ENCODE data around the gene EHMT1.

The EHMT1 gene

DNA sequence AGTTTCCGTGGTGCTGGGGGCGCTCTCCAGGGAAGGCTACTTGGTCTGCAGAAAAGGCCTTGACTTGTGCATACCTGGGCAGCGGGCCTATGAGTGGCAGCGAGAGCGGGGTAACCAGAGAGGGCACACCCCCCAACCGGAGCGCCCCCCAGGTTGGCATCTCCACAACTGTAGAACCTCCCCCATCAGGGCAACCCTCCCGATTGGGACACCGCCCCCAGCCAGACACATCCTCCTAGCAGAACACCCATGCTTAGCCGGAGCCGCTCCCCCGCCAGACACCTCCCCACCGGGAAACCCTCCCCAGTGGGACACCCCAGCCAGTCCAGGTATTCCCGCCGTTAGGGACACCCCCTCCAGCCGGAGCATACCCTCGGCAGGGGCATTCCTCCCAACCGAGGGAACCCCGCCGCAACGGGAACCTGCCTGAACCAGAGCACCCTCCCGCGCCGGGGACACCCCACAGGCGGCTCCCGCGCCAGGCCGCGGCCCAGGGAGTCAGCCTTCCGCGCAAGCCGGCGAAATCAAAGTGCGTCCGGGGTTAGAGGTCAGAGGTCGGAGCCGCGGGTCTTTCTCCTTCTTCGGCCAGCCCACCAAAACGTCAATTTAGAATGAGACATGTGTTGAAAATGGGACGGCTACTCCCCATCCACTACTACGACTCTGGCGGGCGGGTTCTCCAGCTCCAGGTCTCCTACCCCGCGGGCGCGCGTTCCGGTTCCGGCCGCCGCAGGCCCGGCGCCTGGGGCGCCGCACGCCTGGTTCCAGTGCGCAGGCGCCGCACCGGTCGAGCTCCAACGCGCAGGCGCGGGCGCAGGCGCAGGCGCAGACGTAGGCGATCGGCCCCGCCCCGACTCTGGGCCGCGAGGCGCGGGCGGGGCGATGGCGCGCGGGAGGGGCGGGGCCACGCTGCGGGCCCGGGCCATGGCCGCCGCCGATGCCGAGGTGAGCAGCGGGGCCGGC, at the start of gene EHMT1:
Gene EHMT1, plus strand, starts transcription at position 901 of the 963 bp plus-strand sequence. Its CDS starts 24 bp downstream, at position 925.
- POLR2A ChIA-PET (ENCODE audit: low non-redundant PET): interaction anchor here (0.5 to 2.5 kb wide), 3 partner anchors 13 to 64 kb away, joined by 3 to 10 read pairs (median 4); partner anchors contain the start of gene ARRDC1
- TF ChIP-seq, protein P1, sequence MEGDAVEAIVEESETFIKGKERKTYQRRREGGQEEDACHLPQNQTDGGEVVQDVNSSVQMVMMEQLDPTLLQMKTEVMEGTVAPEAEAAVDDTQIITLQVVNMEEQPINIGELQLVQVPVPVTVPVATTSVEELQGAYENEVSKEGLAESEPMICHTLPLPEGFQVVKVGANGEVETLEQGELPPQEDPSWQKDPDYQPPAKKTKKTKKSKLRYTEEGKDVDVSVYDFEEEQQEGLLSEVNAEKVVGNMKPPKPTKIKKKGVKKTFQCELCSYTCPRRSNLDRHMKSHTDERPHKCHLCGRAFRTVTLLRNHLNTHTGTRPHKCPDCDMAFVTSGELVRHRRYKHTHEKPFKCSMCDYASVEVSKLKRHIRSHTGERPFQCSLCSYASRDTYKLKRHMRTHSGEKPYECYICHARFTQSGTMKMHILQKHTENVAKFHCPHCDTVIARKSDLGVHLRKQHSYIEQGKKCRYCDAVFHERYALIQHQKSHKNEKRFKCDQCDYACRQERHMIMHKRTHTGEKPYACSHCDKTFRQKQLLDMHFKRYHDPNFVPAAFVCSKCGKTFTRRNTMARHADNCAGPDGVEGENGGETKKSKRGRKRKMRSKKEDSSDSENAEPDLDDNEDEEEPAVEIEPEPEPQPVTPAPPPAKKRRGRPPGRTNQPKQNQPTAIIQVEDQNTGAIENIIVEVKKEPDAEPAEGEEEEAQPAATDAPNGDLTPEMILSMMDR (conservative IDR thresholded peaks at IDR 0.05; ENCODE audit: low read depth): no peak
- DNase-seq (ENCODE audit: low spot score): peak; percentile 99
- peak within 1 kb of the TSS; percentile 100 for H3K27ac ChIP-seq
- CTCF ChIA-PET: interaction anchor here (0.6 to 1.1 kb wide), 3 partner anchors 39 to 249 kb away, joined by 3 to 5 read pairs (median 4); no protein-coding TSS in a partner anchor

DNA sequence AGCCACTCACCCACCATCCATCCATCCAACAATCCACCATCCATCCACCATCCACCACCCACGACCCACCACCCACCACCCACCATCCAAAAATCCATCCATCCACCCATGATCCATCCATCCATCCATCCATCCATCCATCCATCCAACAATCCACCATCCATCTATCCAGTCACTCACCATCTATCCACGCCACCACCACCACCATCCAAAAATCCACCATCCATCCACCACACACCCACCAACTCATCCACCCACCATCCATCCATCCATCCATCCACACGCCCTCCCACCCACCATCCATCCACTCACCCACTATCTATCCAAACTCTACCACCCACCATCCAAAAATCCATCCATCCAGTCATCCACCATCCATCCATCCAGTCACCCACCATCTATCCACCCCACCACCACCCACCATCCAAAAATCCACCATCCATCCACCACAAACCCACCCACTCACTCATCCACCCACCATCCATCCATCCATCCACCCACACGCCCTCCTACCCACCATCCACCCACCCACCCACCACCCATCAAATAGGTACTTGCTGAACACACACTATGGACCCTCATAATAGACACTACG, 49.1 kb upstream of the EHMT1 start:
- TF ChIP-seq, protein P1 (conservative IDR thresholded peaks at IDR 0.05; ENCODE audit: low read depth): no peak
- ChIA-PET CTCF (no interaction called here), POLR2A (ENCODE audit: low non-redundant PET) (no interaction called here)
- H3K27ac ChIP-seq: no peak overlapping the region
- no peak for DNase-seq (ENCODE audit: low spot score)

DNA sequence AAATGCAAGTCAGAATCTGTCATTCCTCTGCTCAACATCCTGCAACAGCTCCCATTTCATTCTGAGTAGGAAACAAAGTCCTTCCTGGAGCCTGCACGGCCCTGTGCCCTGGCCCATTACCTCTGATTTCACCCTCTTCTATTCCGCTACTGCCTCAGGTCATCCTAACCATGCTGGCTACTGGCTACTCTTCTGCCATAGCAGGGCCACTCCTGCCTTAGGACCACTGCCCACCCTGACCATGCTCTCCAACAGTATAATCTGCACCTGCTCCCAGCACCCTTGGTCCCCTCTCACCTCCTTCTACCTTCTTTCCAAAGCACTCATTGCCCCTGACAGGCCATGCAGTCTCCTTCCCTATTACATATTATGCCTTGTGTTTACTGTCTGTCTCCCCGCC, 48.2 kb upstream of the EHMT1 start:
- TF ChIP-seq, protein P1 (conservative IDR thresholded peaks at IDR 0.05; ENCODE audit: low read depth): no peak
- CTCF ChIA-PET: no interaction called here
- no peak overlapping the region for H3K27ac ChIP-seq
- DNase-seq (ENCODE audit: low spot score): no peak
- POLR2A ChIA-PET (ENCODE audit: low non-redundant PET): no interaction called here

DNA sequence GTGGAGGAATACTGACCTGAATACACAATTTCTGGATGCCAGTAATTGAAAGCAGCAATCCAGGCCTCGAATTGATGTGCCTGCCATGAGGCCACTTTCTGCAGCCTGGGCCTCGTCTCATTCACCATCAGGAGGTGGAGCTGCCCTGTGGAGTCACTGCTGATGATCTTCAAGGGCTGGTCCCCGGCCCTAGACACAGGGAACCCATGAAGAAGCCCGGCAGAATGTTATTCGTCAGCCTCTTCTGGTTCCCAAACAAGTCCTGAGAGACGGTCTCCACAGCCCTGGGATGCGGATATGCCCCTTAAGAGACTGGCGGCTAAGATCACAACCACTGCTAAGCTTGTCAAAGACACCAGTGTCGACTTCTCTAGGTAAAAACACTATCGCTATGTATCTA, 44.6 kb upstream of the EHMT1 start:
- no peak for DNase-seq (ENCODE audit: low spot score)
- ChIA-PET POLR2A (ENCODE audit: low non-redundant PET) (no interaction called here), CTCF (no interaction called here)
- H3K27ac ChIP-seq: peak overlapping the region; percentile 33
- TF ChIP-seq, protein P1 (conservative IDR thresholded peaks at IDR 0.05; ENCODE audit: low read depth): no peak

DNA sequence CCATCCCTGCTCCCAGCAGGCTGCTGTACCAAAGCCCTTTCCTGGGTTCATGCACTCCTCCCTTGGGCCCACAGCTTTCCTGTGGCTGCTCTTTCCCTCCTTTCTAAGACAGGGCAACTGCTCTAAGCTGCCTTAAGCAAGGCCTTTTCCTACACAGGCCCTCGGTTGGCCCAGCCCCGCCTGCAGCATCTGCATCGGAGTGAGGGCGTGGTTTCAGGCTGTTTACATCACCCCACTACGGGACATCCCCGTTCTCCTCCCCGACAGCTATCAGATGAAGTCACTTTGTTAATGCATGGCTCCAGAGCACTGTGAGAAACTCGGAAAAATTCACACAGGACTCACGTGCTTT, 43.5 kb upstream of the EHMT1 start:
- CTCF ChIA-PET: interaction anchor here (0.6 kb wide), 1 partner anchor 57 kb away, joined by 3 read pairs; no protein-coding TSS in a partner anchor
- TF ChIP-seq, protein P1 (conservative IDR thresholded peaks at IDR 0.05; ENCODE audit: low read depth): no peak
- POLR2A ChIA-PET (ENCODE audit: low non-redundant PET): no interaction called here
- no peak for DNase-seq (ENCODE audit: low spot score)
- peak overlapping the region; percentile 33 for H3K27ac ChIP-seq

DNA sequence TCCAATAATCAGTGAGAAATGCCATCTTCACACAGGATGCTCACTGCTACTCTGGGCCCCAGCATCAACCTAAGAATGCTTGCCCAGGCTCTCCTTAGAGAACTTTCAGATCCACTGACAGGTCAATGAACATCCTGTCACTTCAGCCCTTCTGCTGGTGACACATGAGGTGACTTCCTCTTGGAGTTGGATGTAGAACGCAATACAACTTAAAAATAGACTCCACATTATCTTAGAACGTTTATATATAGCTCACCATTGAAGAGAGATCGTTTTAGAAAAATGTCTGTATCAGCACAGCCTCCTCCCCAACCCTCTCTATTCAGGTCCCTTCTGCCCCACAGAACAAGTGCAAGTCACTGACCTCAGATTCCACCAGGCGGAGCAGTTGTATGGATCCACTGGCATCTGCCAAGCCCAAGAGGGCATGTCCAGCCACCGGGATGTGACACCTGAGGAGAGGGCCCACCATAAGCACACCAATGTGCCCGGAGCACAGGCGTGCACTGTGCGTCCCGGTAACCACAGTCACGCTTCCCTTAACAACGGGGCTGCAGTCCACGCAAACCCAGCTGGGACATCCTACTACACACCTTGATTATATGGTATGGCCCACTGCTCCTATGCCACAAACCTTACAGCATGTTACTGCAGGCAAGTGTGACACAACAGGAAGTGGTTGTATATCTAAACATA, 42.9 kb upstream of the EHMT1 start:
- POLR2A ChIA-PET (ENCODE audit: low non-redundant PET): no interaction called here
- peak overlapping the region; percentile 42 for H3K27ac ChIP-seq

More for the DNA sequence above, 42.9 kb upstream of the EHMT1 start:
- TF ChIP-seq, protein P1 (conservative IDR thresholded peaks at IDR 0.05; ENCODE audit: low read depth): no peak
- no peak for DNase-seq (ENCODE audit: low spot score)
- CTCF ChIA-PET: interaction anchor here (0.6 kb wide), 2 partner anchors 57 to 716 kb away, joined by 3 read pairs; no protein-coding TSS in a partner anchor

All from RWPE1 (cell line).